ENCODE measurements around the gene ITGAX. TPM values are rescaled to one million over a fixed set of nuclear protein-coding genes. Genes with fewer than 3 reads are reported as not detected.

ITGAX gene
- polyA plus RNA-seq, 1 of the 3 experiments (the other 2 are of a cell fraction), result 0.66 TPM

DNA sequence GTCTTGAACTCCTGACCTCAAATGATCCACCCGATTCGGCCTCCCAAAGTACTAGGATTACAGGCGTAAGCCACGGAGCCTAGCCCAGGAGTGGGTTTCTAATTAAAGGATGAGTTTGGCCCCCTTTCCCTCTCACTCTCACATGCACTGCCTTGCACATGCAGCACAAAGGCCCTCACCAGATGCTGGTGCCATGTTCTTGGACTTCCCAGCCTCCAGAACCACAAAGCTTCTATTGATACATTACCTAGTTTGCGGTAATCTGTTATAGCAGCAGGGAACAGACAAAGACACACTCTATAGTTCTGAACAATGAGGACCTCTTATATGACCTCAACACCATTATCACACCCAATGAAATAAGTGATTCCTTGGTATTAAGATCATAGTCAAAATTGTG is 20.3 kb downstream of the ITGAX start:
- Histone ChIP-seq H3K27me3 (ENCODE audit: insufficient read depth) (peaks cover 88% of the 10 kb centered on the region), H3K9me3 (no peaks in the 10 kb centered on the region), H3K4me2 (no peak overlapping the region), H3K4me1 (ENCODE audit: control insufficient read depth in 1 of 2, insufficient read depth in 2 of 2, low read depth in 1 of 2, low read length in 1 of 2) (no peaks in the 10 kb centered on the region), H3K27ac (ENCODE audit: low read depth in 2 of 2, low read length in 1 of 2) (no peak overlapping the region), H2AFZ (ENCODE audit: low read depth) (no peak overlapping the region), H3K4me3 (ENCODE audit: low read depth in 2 of 2, low read length in 1 of 2) (no peak overlapping the region), H3F3A (replicated peaks; ENCODE audit: insufficient read depth) (no peaks in the 10 kb centered on the region), H3K9me2 (no peaks in the 10 kb centered on the region), H3K79me2 (ENCODE audit: insufficient read depth) (no peaks in the 10 kb centered on the region), H4K20me1 (ENCODE audit: insufficient read depth) (no peaks in the 10 kb centered on the region), H3K36me3 (replicated peaks in 1 of 2; ENCODE audit: control insufficient read depth in 1 of 2, insufficient read depth in 2 of 2, low read length in 1 of 2) (no peaks in the 10 kb centered on the region), H3K9ac (no peak overlapping the region)
- ChIA-PET POLR2A (no interaction called here), CTCF (interaction anchor here (3.1 kb wide), 1 partner anchor 8 kb away, joined by 9 read pairs; no protein-coding TSS in a partner anchor)
- TF ChIP-seq SIN3A (IDR thresholded peaks at IDR 0.05; ENCODE audit: borderline replicate concordance, low read depth, low read length), result no peak
- no peak for DNase-seq
- WGBS (ENCODE audit: low lambda C conversion rate), result 9% methylated on average over 5 of the region's 5 CpGs

DNA sequence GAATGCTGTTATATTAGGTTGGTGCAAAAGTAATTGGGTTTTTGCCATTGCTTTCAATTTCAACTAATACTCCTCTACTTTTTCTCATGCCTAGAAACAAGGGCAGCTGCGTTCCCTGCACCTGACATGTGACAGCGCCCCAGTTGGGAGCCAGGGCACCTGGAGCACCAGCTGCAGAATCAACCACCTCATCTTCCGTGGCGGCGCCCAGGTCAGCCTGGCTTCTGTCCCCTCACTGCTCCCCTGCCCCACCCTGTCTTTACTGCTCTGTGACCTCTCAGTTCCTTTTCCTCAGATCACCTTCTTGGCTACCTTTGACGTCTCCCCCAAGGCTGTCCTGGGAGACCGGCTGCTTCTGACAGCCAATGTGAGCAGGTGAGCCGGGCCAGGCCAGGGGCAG is 21.7 kb downstream of the ITGAX start:
- no peak overlapping the region for H3K4me3 ChIP-seq (ENCODE audit: low read depth in 2 of 2, low read length in 1 of 2)
- H2AFZ ChIP-seq (ENCODE audit: low read depth), result no peak overlapping the region
- no peak overlapping the region for H3K27ac ChIP-seq (ENCODE audit: low read depth in 2 of 2, low read length in 1 of 2)
- no peaks in the 10 kb centered on the region for H3K36me3 ChIP-seq (replicated peaks in 1 of 2; ENCODE audit: control insufficient read depth in 1 of 2, insufficient read depth in 2 of 2, low read length in 1 of 2)
- 14% methylated on average over 8 of the region's 8 CpGs for WGBS (ENCODE audit: low lambda C conversion rate)
- H3K9ac ChIP-seq, result no peak overlapping the region
- no peaks in the 10 kb centered on the region for H4K20me1 ChIP-seq (ENCODE audit: insufficient read depth)
- H3K4me2 ChIP-seq, result no peak overlapping the region
- no peaks in the 10 kb centered on the region for H3K9me2 ChIP-seq
- peaks cover 87% of the 10 kb centered on the region for H3K27me3 ChIP-seq (ENCODE audit: insufficient read depth)
- H3K9me3 ChIP-seq, result no peaks in the 10 kb centered on the region
- no peaks in the 10 kb centered on the region for H3F3A ChIP-seq (replicated peaks; ENCODE audit: insufficient read depth)
- no peaks in the 10 kb centered on the region for H3K4me1 ChIP-seq (ENCODE audit: control insufficient read depth in 1 of 2, insufficient read depth in 2 of 2, low read depth in 1 of 2, low read length in 1 of 2)
- no peak for DNase-seq
- TF ChIP-seq EP300 (IDR thresholded peaks at IDR 0.05; ENCODE audit: borderline replicate concordance in 1 of 2, low read depth in 1 of 2, low read length in 1 of 2) (no peak), JUND (IDR thresholded peaks at IDR 0.05) (no peak), GATA2 (CRISPR knock-in tag; IDR thresholded peaks at IDR 0.05) (no peak), MEF2A (IDR thresholded peaks at IDR 0.05; ENCODE audit: borderline replicate concordance, low read depth) (no peak), RCOR1 (IDR thresholded peaks at IDR 0.05; ENCODE audit: low read length) (no peak), FOSL2 (IDR thresholded peaks at IDR 0.05; ENCODE audit: borderline replicate concordance, low read depth) (no peak), FOXM1 (IDR thresholded peaks at IDR 0.05; ENCODE audit: low read depth) (no peak), TCF12 (IDR thresholded peaks at IDR 0.05) (no peak), NRF1 (IDR thresholded peaks at IDR 0.05; ENCODE audit: low read depth, low read length) (no peak)
- TF ChIP-seq, protein P1, sequence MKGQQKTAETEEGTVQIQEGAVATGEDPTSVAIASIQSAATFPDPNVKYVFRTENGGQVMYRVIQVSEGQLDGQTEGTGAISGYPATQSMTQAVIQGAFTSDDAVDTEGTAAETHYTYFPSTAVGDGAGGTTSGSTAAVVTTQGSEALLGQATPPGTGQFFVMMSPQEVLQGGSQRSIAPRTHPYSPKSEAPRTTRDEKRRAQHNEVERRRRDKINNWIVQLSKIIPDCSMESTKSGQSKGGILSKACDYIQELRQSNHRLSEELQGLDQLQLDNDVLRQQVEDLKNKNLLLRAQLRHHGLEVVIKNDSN (IDR thresholded peaks at IDR 0.05; ENCODE audit: borderline replicate concordance, low read depth), result no peak
- TF ChIP-seq, protein P2, sequence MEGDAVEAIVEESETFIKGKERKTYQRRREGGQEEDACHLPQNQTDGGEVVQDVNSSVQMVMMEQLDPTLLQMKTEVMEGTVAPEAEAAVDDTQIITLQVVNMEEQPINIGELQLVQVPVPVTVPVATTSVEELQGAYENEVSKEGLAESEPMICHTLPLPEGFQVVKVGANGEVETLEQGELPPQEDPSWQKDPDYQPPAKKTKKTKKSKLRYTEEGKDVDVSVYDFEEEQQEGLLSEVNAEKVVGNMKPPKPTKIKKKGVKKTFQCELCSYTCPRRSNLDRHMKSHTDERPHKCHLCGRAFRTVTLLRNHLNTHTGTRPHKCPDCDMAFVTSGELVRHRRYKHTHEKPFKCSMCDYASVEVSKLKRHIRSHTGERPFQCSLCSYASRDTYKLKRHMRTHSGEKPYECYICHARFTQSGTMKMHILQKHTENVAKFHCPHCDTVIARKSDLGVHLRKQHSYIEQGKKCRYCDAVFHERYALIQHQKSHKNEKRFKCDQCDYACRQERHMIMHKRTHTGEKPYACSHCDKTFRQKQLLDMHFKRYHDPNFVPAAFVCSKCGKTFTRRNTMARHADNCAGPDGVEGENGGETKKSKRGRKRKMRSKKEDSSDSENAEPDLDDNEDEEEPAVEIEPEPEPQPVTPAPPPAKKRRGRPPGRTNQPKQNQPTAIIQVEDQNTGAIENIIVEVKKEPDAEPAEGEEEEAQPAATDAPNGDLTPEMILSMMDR (IDR thresholded peaks at IDR 0.05), result no peak
- TF ChIP-seq, protein P3, sequence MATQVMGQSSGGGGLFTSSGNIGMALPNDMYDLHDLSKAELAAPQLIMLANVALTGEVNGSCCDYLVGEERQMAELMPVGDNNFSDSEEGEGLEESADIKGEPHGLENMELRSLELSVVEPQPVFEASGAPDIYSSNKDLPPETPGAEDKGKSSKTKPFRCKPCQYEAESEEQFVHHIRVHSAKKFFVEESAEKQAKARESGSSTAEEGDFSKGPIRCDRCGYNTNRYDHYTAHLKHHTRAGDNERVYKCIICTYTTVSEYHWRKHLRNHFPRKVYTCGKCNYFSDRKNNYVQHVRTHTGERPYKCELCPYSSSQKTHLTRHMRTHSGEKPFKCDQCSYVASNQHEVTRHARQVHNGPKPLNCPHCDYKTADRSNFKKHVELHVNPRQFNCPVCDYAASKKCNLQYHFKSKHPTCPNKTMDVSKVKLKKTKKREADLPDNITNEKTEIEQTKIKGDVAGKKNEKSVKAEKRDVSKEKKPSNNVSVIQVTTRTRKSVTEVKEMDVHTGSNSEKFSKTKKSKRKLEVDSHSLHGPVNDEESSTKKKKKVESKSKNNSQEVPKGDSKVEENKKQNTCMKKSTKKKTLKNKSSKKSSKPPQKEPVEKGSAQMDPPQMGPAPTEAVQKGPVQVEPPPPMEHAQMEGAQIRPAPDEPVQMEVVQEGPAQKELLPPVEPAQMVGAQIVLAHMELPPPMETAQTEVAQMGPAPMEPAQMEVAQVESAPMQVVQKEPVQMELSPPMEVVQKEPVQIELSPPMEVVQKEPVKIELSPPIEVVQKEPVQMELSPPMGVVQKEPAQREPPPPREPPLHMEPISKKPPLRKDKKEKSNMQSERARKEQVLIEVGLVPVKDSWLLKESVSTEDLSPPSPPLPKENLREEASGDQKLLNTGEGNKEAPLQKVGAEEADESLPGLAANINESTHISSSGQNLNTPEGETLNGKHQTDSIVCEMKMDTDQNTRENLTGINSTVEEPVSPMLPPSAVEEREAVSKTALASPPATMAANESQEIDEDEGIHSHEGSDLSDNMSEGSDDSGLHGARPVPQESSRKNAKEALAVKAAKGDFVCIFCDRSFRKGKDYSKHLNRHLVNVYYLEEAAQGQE (IDR thresholded peaks at IDR 0.05; ENCODE audit: low read depth, low read length), result no peak
- TF ChIP-seq, protein P4, sequence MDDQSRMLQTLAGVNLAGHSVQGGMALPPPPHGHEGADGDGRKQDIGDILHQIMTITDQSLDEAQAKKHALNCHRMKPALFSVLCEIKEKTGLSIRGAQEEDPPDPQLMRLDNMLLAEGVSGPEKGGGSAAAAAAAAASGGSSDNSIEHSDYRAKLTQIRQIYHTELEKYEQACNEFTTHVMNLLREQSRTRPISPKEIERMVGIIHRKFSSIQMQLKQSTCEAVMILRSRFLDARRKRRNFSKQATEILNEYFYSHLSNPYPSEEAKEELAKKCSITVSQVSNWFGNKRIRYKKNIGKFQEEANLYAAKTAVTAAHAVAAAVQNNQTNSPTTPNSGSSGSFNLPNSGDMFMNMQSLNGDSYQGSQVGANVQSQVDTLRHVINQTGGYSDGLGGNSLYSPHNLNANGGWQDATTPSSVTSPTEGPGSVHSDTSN (IDR thresholded peaks at IDR 0.05), result no peak
- POLR2A ChIA-PET, result no interaction called here
- CTCF ChIA-PET, result interaction anchor here (0.9 kb wide), 1 partner anchor 127 kb away, joined by 3 read pairs; no protein-coding TSS in a partner anchor
- H3K79me2 ChIP-seq (ENCODE audit: insufficient read depth), result no peaks in the 10 kb centered on the region

Data from SK-N-SH (cell line).